Activated CD4-positive, alpha-beta memory T cell treated with anti-CD3 and anti-CD28 coated beads, Interleukin-2, amount 10 ng/mL, durations not matched to agents 7 days and 5 days (primary cell): ENCODE measurements around the gene GULP1. TPM values are rescaled to one million over a fixed set of nuclear protein-coding genes. Genes with fewer than 3 reads are reported as not detected.
"Not testable (repeated sequence)": the region's sequence is repeated elsewhere in the genome, so short reads cannot be mapped to it uniquely, and the experiment has no call there.

Source experiments
- CTCF ChIA-PET: fragments of 350-600 bp; sonication (Branson Sonifier 250); formaldehyde crosslinking; loops from one replicate; lab custom pipeline; 2021; ENCODE audit warnings: antibody characterized with exemption, inconsistent platforms; lab: Charles Lee
- POLR2A ChIA-PET: fragments of 350-600 bp; sonication (Branson Sonifier 250); formaldehyde crosslinking; loops from one replicate; lab custom pipeline; 2021; ENCODE audit warnings: antibody characterized with exemption; lab: Charles Lee
- DNase-seq: peaks from one replicate; pipeline ENCODE4 v3.0.0-alpha.2; 2020
- H3K27ac Mint-ChIP-seq: one replicate; pipeline ENCODE4 v1.8.0; 2021; ENCODE audit warnings: mild to moderate bottlenecking, mixed read lengths
- H3K27me3 Mint-ChIP-seq: one replicate; pipeline ENCODE4 v1.8.0; 2021; ENCODE audit warnings: mixed read lengths
- H3K36me3 Mint-ChIP-seq: one replicate; pipeline ENCODE4 v1.8.0; 2021; ENCODE audit warnings: low read depth, mixed read lengths
- H3K4me1 Mint-ChIP-seq: one replicate; pipeline ENCODE4 v1.8.0; 2021; ENCODE audit warnings: mixed read lengths
- H3K4me3 Mint-ChIP-seq: one replicate; pipeline ENCODE4 v1.8.0; 2021; ENCODE audit warnings: mild to moderate bottlenecking, mixed read lengths
- H3K9me3 Mint-ChIP-seq: one replicate; pipeline ENCODE4 v1.8.0; 2021; ENCODE audit warnings: mixed read lengths
- total RNA-seq, 2 experiments: library from RNA; stranded (reverse); gene quantifications; one replicate each; pipeline ENCODE4 v1.2.3, GENCODE V29; 2021

GULP1 gene
- total RNA-seq, 2 experiments from 2014 or later: not detected

DNA sequence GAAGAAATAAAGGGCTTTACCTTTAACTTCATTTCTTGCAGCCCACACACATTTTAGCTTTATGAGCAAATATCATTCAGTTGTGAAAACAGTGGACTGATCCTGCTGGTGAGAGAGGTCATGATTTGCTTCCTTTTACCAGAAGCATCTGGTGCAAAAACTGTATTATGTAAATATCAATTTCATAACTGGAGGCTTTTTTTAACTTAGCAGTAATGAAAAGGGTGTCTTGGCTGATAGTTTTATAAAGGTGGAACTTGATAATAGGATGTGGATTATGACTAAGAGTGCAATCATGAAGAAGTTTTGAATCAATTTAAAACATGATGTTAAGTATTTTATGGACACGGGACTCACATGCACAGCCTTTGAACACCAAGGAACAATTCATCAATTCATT, 304.4 kb downstream of the GULP1 start:
- H3K4me3 Mint-ChIP-seq: no peak overlapping the region
- H3K9me3 Mint-ChIP-seq: no peaks in the 10 kb centered on the region
- no peaks in the 10 kb centered on the region for H3K27me3 Mint-ChIP-seq
- POLR2A ChIA-PET: no interaction called here
- H3K36me3 Mint-ChIP-seq: no peaks in the 10 kb centered on the region
- H3K27ac Mint-ChIP-seq: no peak overlapping the region
- CTCF ChIA-PET: no interaction called here
- DNase-seq: no peak
- H3K4me1 Mint-ChIP-seq: no peaks in the 10 kb centered on the region

DNA sequence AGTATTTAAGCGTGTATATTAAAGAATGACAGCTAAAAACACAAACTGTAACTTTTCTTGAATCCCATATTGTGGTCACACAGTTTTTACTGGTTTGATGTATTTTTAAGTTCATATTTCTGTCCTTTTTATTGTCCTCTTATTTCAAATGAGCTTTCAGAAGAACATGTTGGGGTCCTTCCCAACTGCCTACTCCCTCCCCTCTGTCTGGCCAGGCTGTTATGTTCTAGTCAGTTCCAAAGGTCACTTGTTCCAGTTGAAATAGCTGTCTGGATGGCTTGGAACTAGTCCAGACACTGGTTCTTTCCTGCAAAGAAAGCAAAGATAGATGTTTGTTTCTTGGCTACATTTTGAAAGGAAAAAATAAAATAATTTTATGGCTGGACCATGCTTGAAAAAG, 306.9 kb downstream of the GULP1 start:
- H3K4me3 Mint-ChIP-seq: no peak overlapping the region
- no peaks in the 10 kb centered on the region for H3K36me3 Mint-ChIP-seq
- ChIA-PET POLR2A (no interaction called here), CTCF (no interaction called here)
- DNase-seq: no peak
- no peaks in the 10 kb centered on the region for H3K27me3 Mint-ChIP-seq
- no peaks in the 10 kb centered on the region for H3K9me3 Mint-ChIP-seq
- no peaks in the 10 kb centered on the region for H3K4me1 Mint-ChIP-seq
- no peak overlapping the region for H3K27ac Mint-ChIP-seq

DNA sequence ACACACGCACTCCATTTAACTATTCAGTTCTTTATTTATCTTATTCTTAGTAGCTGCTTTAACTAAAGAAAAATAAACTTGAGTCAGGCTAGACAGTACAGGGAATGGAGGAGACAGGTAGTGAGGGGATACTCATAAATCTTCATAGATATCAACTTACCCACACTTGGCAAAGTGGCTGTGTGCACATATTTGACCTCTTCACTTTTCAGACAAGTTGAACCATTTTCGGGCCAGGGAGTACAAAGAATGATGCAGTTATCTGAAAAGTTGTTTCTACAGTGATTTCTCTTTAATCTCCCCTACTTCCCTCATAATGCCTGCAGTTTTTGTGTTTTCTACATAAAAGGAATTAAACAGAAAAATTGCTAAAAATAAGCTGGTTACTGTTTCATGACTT, 307.5 kb downstream of the GULP1 start:
- DNase-seq: no peak
- POLR2A ChIA-PET: no interaction called here
- no peak overlapping the region for H3K4me3 Mint-ChIP-seq
- H3K9me3 Mint-ChIP-seq: no peaks in the 10 kb centered on the region
- no peaks in the 10 kb centered on the region for H3K4me1 Mint-ChIP-seq
- H3K27ac Mint-ChIP-seq: no peak overlapping the region
- no peaks in the 10 kb centered on the region for H3K36me3 Mint-ChIP-seq
- no peaks in the 10 kb centered on the region for H3K27me3 Mint-ChIP-seq
- CTCF ChIA-PET: no interaction called here

- DNase-seq: no peak
- no peaks in the 10 kb centered on the region for H3K27me3 Mint-ChIP-seq
- ChIA-PET POLR2A (no interaction called here), CTCF (no interaction called here)
- H3K27ac Mint-ChIP-seq: no peak overlapping the region
- no peaks in the 10 kb centered on the region for H3K4me1 Mint-ChIP-seq
- H3K9me3 Mint-ChIP-seq: no peaks in the 10 kb centered on the region
- H3K4me3 Mint-ChIP-seq: no peak overlapping the region
- no peaks in the 10 kb centered on the region for H3K36me3 Mint-ChIP-seq
These were observed 309.0 kb downstream of the GULP1 start for GRCh38 chr2:188600536-188601210.

DNA sequence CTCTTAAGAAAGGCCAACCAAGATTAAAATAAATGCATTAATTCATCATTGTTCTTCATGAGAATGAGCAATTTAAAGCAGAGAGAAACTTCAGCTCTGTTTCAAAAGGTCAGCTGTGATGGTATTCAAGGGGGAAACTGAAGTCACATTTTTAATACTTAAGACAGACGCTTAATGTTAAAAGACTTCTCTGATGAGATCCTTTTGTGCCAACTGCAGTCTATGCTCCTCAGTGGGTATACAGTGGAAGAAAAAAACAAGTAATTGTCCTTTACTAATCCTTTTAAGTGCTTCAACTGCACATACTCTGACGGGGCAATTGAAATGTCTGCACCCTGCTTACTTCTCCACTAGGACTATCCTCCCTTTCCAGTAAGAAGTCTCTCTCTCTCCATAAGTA, 309.7 kb downstream of the GULP1 start:
- ChIA-PET POLR2A (no interaction called here), CTCF (no interaction called here)
- Mint-ChIP-seq H3K36me3 (no peaks in the 10 kb centered on the region), H3K4me3 (no peak overlapping the region), H3K4me1 (no peaks in the 10 kb centered on the region), H3K27ac (no peak overlapping the region), H3K27me3 (no peaks in the 10 kb centered on the region), H3K9me3 (no peaks in the 10 kb centered on the region)
- DNase-seq: no peak

GRCh38 chr2:188601927-188602326, 310.3 kb downstream of the GULP1 start:
- Mint-ChIP-seq H3K4me3 (no peak overlapping the region), H3K36me3 (no peaks in the 10 kb centered on the region), H3K27me3 (no peaks in the 10 kb centered on the region), H3K9me3 (no peaks in the 10 kb centered on the region), H3K27ac (no peak overlapping the region), H3K4me1 (no peaks in the 10 kb centered on the region)
- POLR2A ChIA-PET: no interaction called here
- CTCF ChIA-PET: no interaction called here
- no peak for DNase-seq

DNA sequence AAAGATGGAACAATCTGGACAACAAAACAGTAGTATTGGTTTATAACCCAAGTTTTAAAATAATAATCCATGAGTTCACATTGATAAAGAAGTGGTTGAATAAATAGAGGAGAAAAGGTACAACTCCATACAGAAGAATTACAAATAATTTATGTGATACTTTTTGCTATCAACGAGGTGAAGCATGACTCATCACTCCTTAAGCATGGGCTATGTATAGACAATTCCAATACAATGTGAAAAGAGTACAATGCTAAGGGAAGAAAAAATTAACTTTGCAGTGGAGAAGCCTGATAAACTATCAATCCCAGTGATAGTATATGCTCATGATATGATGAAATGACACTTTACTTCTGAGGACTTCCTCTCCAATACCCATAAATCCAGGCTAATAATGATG, 312.9 kb downstream of the GULP1 start:
- no peak for DNase-seq
- Mint-ChIP-seq H3K4me3 (no peak overlapping the region), H3K4me1 (no peaks in the 10 kb centered on the region), H3K27me3 (no peaks in the 10 kb centered on the region), H3K9me3 (no peaks in the 10 kb centered on the region), H3K27ac (no peak overlapping the region), H3K36me3 (no peaks in the 10 kb centered on the region)
- ChIA-PET CTCF (no interaction called here), POLR2A (no interaction called here)

GRCh38 chr2:188605609-188606584, 314.2 kb downstream of the GULP1 start:
- H3K27me3 Mint-ChIP-seq, CTCF ChIA-PET, H3K4me3 Mint-ChIP-seq, H3K9me3 Mint-ChIP-seq, H3K27ac Mint-ChIP-seq, DNase-seq, H3K36me3 Mint-ChIP-seq, POLR2A ChIA-PET, H3K4me1 Mint-ChIP-seq: not testable (repeated sequence)

DNA sequence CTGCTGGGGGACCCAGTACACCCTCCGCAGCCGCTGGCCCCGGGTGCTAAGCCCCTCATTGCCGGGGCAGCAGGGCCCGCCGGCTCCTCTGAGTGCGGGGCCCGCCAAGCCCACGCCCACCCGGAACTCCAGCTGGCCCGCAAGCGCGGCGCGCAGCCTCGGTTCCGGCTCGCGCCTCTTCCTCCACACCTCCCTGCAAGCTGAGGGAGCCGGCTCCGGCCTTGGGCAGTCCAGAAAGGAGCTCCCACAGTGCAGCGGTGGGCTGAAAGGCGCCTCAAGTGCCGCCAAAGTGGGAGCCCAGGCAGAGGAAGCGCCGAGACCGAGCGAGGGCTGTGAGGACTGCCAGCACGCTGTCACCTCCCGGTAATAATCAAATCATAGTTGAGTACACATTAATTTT, 314.9 kb downstream of the GULP1 start:
- DNase-seq, H3K4me1 Mint-ChIP-seq, H3K27me3 Mint-ChIP-seq, POLR2A ChIA-PET, CTCF ChIA-PET, H3K4me3 Mint-ChIP-seq, H3K9me3 Mint-ChIP-seq, H3K27ac Mint-ChIP-seq, H3K36me3 Mint-ChIP-seq: not testable (repeated sequence)

- Mint-ChIP-seq H3K4me3 (no peak overlapping the region), H3K27me3 (no peaks in the 10 kb centered on the region), H3K36me3 (no peaks in the 10 kb centered on the region), H3K27ac (no peak overlapping the region), H3K4me1 (no peaks in the 10 kb centered on the region), H3K9me3 (peaks cover 2% of the 10 kb centered on the region)
- ChIA-PET POLR2A (no interaction called here), CTCF (no interaction called here)
- no peak for DNase-seq
These were observed 315.8 kb downstream of the GULP1 start for GRCh38 chr2:188607501-188607900.

GRCh38 chr2:188609321-188610049, 317.8 kb downstream of the GULP1 start:
- POLR2A ChIA-PET: no interaction called here
- no peak for DNase-seq
- CTCF ChIA-PET: no interaction called here
- Mint-ChIP-seq H3K4me1 (no peaks in the 10 kb centered on the region), H3K4me3 (no peak overlapping the region), H3K36me3 (no peaks in the 10 kb centered on the region), H3K27ac (no peak overlapping the region), H3K9me3 (peaks cover 2% of the 10 kb centered on the region), H3K27me3 (no peaks in the 10 kb centered on the region)

DNA sequence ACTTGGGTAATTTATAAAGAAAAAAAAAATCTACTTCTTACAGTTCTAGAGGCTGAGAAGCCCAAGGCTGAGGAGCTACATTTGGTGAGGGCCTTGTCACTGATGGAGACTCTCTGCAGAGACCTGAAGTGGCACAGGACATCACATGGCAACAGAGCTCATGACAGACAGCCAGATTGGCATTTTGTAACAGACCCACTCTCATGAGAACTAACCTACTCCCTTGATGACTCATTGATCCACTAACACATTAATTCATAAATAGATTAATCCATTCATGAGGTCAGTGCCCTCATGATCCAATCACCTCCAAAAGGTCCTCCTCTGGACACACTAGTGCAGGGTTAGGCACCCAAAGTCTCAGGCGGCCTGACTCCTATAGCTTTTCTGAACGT, 318.4 kb downstream of the GULP1 start:
- Mint-ChIP-seq H3K9me3 (peaks cover 2% of the 10 kb centered on the region), H3K4me1 (no peaks in the 10 kb centered on the region), H3K27me3 (no peaks in the 10 kb centered on the region), H3K4me3 (no peak overlapping the region), H3K27ac (no peak overlapping the region), H3K36me3 (no peaks in the 10 kb centered on the region)
- CTCF ChIA-PET: no interaction called here
- POLR2A ChIA-PET: no interaction called here
- DNase-seq: no peak

- H3K4me3 Mint-ChIP-seq: no peak overlapping the region
- H3K36me3 Mint-ChIP-seq: no peaks in the 10 kb centered on the region
These were observed 319.2 kb downstream of the GULP1 start for GRCh38 chr2:188610827-188611226.

More at GRCh38 chr2:188610827-188611226, 319.2 kb downstream of the GULP1 start:
- ChIA-PET CTCF (no interaction called here), POLR2A (no interaction called here)
- Mint-ChIP-seq H3K27ac (no peak overlapping the region), H3K9me3 (peaks cover 2% of the 10 kb centered on the region), H3K27me3 (no peaks in the 10 kb centered on the region), H3K4me1 (no peaks in the 10 kb centered on the region)
- DNase-seq: no peak
